OCI-LY7 (cell line): ENCODE results near the gene TNS3. TPM values are rescaled to one million over a fixed set of nuclear protein-coding genes. Genes with fewer than 3 reads are reported as not detected.

Experiments
- BruUV-seq: library from RNA; stranded (reverse); fragments of 400-500 nt; replicated peaks from 2 replicates; lab custom pipeline; 2021; lab: Mats Ljungman, UMichigan
- CTCF ChIA-PET: fragments of 300-600 bp; sonication (Branson Sonifier 250); formaldehyde crosslinking; loops from one replicate; lab custom pipeline; 2022; ENCODE audit warnings: antibody characterized with exemption; ENCODE audit not compliant: unreplicated experiment; lab: Charles Lee
- POLR2A ChIA-PET: fragments of 300-600 bp; sonication (Branson Sonifier 250); formaldehyde crosslinking; loops from one replicate; lab custom pipeline; 2022; ENCODE audit warnings: antibody characterized with exemption; lab: Charles Lee
- DNase-seq: peaks from one replicate; pipeline ENCODE4 v3.0.0-alpha.2; 2015; ENCODE audit warnings: low spot score
- H2AFZ ChIP-seq: fragments of 200-600 bp; sonication (generic), shearing (Covaris generic); 2 replicates; pipeline ENCODE4 v1.6.1; 2014; ENCODE audit warnings: mild to moderate bottlenecking, antibody characterized with exemption, low read length, moderate library complexity
- H3K27ac ChIP-seq: fragments of 200-600 bp; sonication (generic); 2 replicates; pipeline ENCODE4 v1.5.1; 2014; ENCODE audit warnings: mixed run types, low read depth, mild to moderate bottlenecking, moderate library complexity, low read length, inconsistent platforms; ENCODE audit not compliant: poor library complexity, severe bottlenecking
- H3K36me3 ChIP-seq: fragments of 200-600 bp; sonication (generic); 2 replicates; pipeline ENCODE4 v1.6.1; 2014; ENCODE audit warnings: mild to moderate bottlenecking, antibody characterized with exemption, low read length, moderate library complexity, mixed read lengths; ENCODE audit not compliant: insufficient read depth
- H3K4me1 ChIP-seq: fragments of 200-600 bp; sonication (generic); 2 replicates; pipeline ENCODE4 v1.5.1; 2014; ENCODE audit warnings: mild to moderate bottlenecking, low read length; ENCODE audit not compliant: insufficient read depth, poor library complexity, severe bottlenecking
- H3K4me2 ChIP-seq: fragments of 200-600 bp; sonication (generic); 2 replicates; pipeline ENCODE4 v1.6.1; 2014; ENCODE audit warnings: mild to moderate bottlenecking, low read length
- H3K4me3 ChIP-seq: fragments of 200-600 bp; sonication (generic); 2 replicates; pipeline ENCODE4 v1.5.1; 2014; ENCODE audit warnings: mild to moderate bottlenecking, low read depth, low read length; ENCODE audit not compliant: poor library complexity, severe bottlenecking
- H3K79me2 ChIP-seq: fragments of 200-600 bp; sonication (generic); 2 replicates; pipeline ENCODE4 v1.6.1; 2016; ENCODE audit warnings: low read depth, mild to moderate bottlenecking, low read length, moderate library complexity, mixed read lengths; ENCODE audit not compliant: insufficient read depth
- H3K9me2 ChIP-seq: fragments of 200-600 bp; sonication (generic); 2 replicates; pipeline ENCODE4 v1.6.1; 2016; ENCODE audit warnings: mild to moderate bottlenecking, low read length, mixed read lengths; ENCODE audit not compliant: insufficient read depth
- H3K9me3 ChIP-seq: fragments of 200-600 bp; sonication (generic); 2 replicates; pipeline ENCODE4 v1.6.1; 2014; ENCODE audit warnings: mild to moderate bottlenecking, mixed run types, low read length, mixed read lengths
- H4K20me1 ChIP-seq: fragments of 200-600 bp; sonication (generic); 2 replicates; pipeline ENCODE4 v1.6.1; 2014; ENCODE audit warnings: mild to moderate bottlenecking, antibody characterized with exemption, low read length, moderate library complexity, mixed read lengths; ENCODE audit not compliant: insufficient read depth
- CTCF ChIP-seq: fragments of 200-600 bp; sonication (generic); conservative IDR thresholded peaks from 2 replicates; pipeline ENCODE4 v1.5.1; 2014; ENCODE audit warnings: mild to moderate bottlenecking, antibody characterized with exemption, low read length, moderate library complexity, mixed read lengths
- EZH2phosphoT487 ChIP-seq: fragments of 200-600 bp; sonication (generic); IDR thresholded peaks from 2 replicates; pipeline ENCODE4 v1.6.1; 2018; ENCODE audit warnings: low read depth, borderline replicate concordance, mild to moderate bottlenecking, mixed run types, antibody characterized with exemption, low read length, moderate library complexity, mixed read lengths
- intact Hi-C: fragments of 100-400 bp; cut with micrococcal nuclease; formaldehyde crosslinking; loops from one replicate; pipeline ENCODE4 v1.10.0; 2022; ENCODE audit not compliant: unreplicated experiment
- total RNA-seq, 2 experiments: library from RNA; depleted of rRNA in 1 of 2; stranded (reverse); fragments of >200 nt in 1 of 2; shearing (Covaris generic) in 1 of 2; gene quantifications; 2 replicates each; pipeline ENCODE4 v1.2.3, GENCODE V29; 2014 to 2022

The TNS3 gene
- total RNA-seq, 2 experiments from 2014 or later, result 9.5 to 42.1 TPM

- ChIA-PET CTCF (no interaction called here), POLR2A (interaction anchor here (0.6 kb wide), 1 partner anchor 342 kb away, joined by 4 read pairs; no protein-coding TSS in a partner anchor)
- no peak overlapping the region for H3K4me2 ChIP-seq
- H3K27ac ChIP-seq, result no peak overlapping the region
- intact Hi-C loops, result no loop called here
- no peak for DNase-seq
- no peaks in the 10 kb centered on the region for H3K4me1 ChIP-seq
- H3K36me3 ChIP-seq, result no peaks in the 10 kb centered on the region
- BruUV-seq, result no TSS peak
- no peak overlapping the region for H2AFZ ChIP-seq
- H3K79me2 ChIP-seq, result no peaks in the 10 kb centered on the region
- H3K4me3 ChIP-seq, result no peak overlapping the region
- no peaks in the 10 kb centered on the region for H3K9me2 ChIP-seq
- no peaks in the 10 kb centered on the region for H4K20me1 ChIP-seq
- H3K9me3 ChIP-seq, result no peaks in the 10 kb centered on the region
- TF ChIP-seq CTCF, result no peak
- no peak for TF ChIP-seq EZH2phosphoT487
Measured at GRCh38 chr7:47455872-47456185, 126.1 kb downstream of the TNS3 start.

- BruUV-seq, result no TSS peak
- TF ChIP-seq EZH2phosphoT487 (no peak), CTCF (no peak)
- H2AFZ ChIP-seq, result no peak overlapping the region
- H3K4me3 ChIP-seq, result no peak overlapping the region
- H3K27ac ChIP-seq, result no peak overlapping the region
- CTCF ChIA-PET, result interaction anchor here (0.6 kb wide), 1 partner anchor 154 kb away, joined by 3 read pairs; no protein-coding TSS in a partner anchor
- no peaks in the 10 kb centered on the region for H3K4me1 ChIP-seq
- no peak for DNase-seq
- no peaks in the 10 kb centered on the region for H3K79me2 ChIP-seq
- intact Hi-C loops, result no loop called here
- H3K36me3 ChIP-seq, result no peaks in the 10 kb centered on the region
- H4K20me1 ChIP-seq, result no peaks in the 10 kb centered on the region
- no peaks in the 10 kb centered on the region for H3K9me3 ChIP-seq
- POLR2A ChIA-PET, result interaction anchor here (0.6 kb wide), 2 partner anchors 343 to 404 kb away, joined by 4 read pairs; no protein-coding TSS in a partner anchor
- no peak overlapping the region for H3K4me2 ChIP-seq
- H3K9me2 ChIP-seq, result no peaks in the 10 kb centered on the region
Measured at GRCh38 chr7:47454974-47455871, 126.7 kb downstream of the TNS3 start.
